ENCODE measurements around the gene REM1. TPM values are rescaled to one million over a fixed set of nuclear protein-coding genes. Genes with fewer than 3 reads are reported as not detected.
A peak's percentile ranks its signal among the peaks of the same experiment; 100 is the strongest.

Gene REM1
- total RNA-seq, 1 experiment from 2014 or later = not detected

GRCh38 chr20:31505903-31506302 is 30.8 kb downstream of the REM1 start:
- intact Hi-C loops (cut with micrococcal nuclease; ENCODE audit: unreplicated experiment) = no loop called here
- H3K79me2 ChIP-seq (ENCODE audit: low read depth) = no peaks in the 10 kb centered on the region
- 0 out of 2 replicates have a peak overlapping the region, but pooled peaks have one; percentile 13 for H3K4me2 ChIP-seq
- no peaks in the 10 kb centered on the region for H4K20me1 ChIP-seq (ENCODE audit: insufficient read depth)
- no peaks in the 10 kb centered on the region for H3K27me3 ChIP-seq (ENCODE audit: insufficient read depth, low read depth)
- peaks cover 12% of the 10 kb centered on the region for H3K4me1 ChIP-seq (replicated peaks; ENCODE audit: insufficient read depth)
- POLR2A ChIA-PET (ENCODE audit: unreplicated experiment) = no interaction called here
- H3F3A ChIP-seq (ENCODE audit: insufficient read depth, low read depth) = no peaks in the 10 kb centered on the region
- no peaks in the 10 kb centered on the region for H3K36me3 ChIP-seq (ENCODE audit: low read depth)
- H2AFZ ChIP-seq = no peak overlapping the region
- no peak overlapping the region for H3K4me3 ChIP-seq
- no peaks in the 10 kb centered on the region for H3K9me2 ChIP-seq (ENCODE audit: insufficient read depth)
- TF ChIP-seq, protein P1, sequence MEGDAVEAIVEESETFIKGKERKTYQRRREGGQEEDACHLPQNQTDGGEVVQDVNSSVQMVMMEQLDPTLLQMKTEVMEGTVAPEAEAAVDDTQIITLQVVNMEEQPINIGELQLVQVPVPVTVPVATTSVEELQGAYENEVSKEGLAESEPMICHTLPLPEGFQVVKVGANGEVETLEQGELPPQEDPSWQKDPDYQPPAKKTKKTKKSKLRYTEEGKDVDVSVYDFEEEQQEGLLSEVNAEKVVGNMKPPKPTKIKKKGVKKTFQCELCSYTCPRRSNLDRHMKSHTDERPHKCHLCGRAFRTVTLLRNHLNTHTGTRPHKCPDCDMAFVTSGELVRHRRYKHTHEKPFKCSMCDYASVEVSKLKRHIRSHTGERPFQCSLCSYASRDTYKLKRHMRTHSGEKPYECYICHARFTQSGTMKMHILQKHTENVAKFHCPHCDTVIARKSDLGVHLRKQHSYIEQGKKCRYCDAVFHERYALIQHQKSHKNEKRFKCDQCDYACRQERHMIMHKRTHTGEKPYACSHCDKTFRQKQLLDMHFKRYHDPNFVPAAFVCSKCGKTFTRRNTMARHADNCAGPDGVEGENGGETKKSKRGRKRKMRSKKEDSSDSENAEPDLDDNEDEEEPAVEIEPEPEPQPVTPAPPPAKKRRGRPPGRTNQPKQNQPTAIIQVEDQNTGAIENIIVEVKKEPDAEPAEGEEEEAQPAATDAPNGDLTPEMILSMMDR (conservative IDR thresholded peaks at IDR 0.05) = no peak
- no peak for TF ChIP-seq EZH2 (IDR thresholded peaks at IDR 0.05; ENCODE audit: low read depth)
- no peak overlapping the region for H3K27ac ChIP-seq
- no peaks in the 10 kb centered on the region for H3K9me3 ChIP-seq (ENCODE audit: insufficient read depth, low read depth)
- BruUV-seq (replicated peaks) = no TSS peak
- CTCF ChIA-PET = no interaction called here
- DNase-seq = peak in 1 of 2 experiments; percentile 12

DNA sequence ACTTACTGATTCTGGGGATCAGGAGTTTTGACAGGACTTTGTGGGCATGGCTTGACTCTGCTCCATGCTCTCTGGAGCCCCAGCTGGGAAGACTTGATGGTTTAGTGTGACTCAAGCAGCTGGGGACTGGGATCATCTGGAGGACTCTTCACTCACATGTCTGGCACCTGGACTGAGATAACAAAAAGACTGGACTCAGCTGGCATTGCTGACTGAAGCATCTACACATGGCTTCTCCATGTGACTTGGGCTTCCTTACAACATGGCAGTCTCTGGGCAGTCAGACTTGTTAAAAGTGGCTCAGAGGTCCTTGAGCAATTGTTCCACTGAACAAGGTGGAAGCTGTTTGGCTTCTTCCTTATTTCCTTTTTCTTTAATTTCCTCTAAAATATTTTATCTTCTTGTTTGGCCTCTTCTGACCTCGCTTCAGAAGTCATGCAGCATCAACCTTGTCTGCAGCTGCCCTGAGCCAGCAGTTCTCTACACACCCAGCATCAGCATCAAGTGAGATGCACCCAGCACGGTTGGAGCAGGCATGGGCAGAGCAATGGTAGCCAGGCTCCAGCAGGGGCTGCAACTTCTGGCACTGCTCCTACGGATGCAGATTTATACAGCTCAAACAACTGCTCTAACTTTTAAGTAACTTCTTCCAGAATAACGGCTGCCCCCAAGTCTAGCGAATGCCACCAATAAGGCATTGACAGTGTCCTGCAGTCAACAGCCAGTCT is 33.6 kb downstream of the REM1 start:
- TF ChIP-seq EZH2 (IDR thresholded peaks at IDR 0.05; ENCODE audit: low read depth) = no peak
- TF ChIP-seq, protein P1 (conservative IDR thresholded peaks at IDR 0.05) = no peak
- BruUV-seq (replicated peaks) = no TSS peak
- Histone ChIP-seq H4K20me1 (ENCODE audit: insufficient read depth) (no peaks in the 10 kb centered on the region), H3K4me1 (replicated peaks; ENCODE audit: insufficient read depth) (peaks cover 12% of the 10 kb centered on the region), H3K79me2 (ENCODE audit: low read depth) (no peaks in the 10 kb centered on the region), H3K27ac (no peak overlapping the region), H3K9me3 (ENCODE audit: insufficient read depth, low read depth) (no peaks in the 10 kb centered on the region), H2AFZ (no peak overlapping the region), H3K4me3 (no peak overlapping the region), H3K9me2 (ENCODE audit: insufficient read depth) (no peaks in the 10 kb centered on the region), H3F3A (ENCODE audit: insufficient read depth, low read depth) (peaks cover 1% of the 10 kb centered on the region; the same call in 1 of the 2 replicates), H3K27me3 (ENCODE audit: insufficient read depth, low read depth) (no peaks in the 10 kb centered on the region), H3K4me2 (no peak overlapping the region), H3K36me3 (ENCODE audit: low read depth) (no peaks in the 10 kb centered on the region)
- ChIA-PET POLR2A (ENCODE audit: unreplicated experiment) (no interaction called here), CTCF (interaction anchor here (0.6 kb wide), 1 partner anchor 94 kb away, joined by 3 read pairs; no protein-coding TSS in a partner anchor)
- no peak for DNase-seq
- intact Hi-C loops (cut with micrococcal nuclease; ENCODE audit: unreplicated experiment) = no loop called here

GRCh38 chr20:31514154-31515071 is 39.3 kb downstream of the REM1 start, which contains the start of gene HM13:
HM13 (plus strand) TSS chr20:31514442; CDS start chr20:31514552, 110 bp downstream.
- POLR2A ChIA-PET (ENCODE audit: unreplicated experiment) = interaction anchor here (0.5 to 0.7 kb wide), 2 partner anchors 9 to 32 kb away, joined by 4 to 11 read pairs; no protein-coding TSS in a partner anchor
- CTCF ChIA-PET = interaction anchor here (0.7 to 1.3 kb wide), 4 partner anchors 21 to 293 kb away, joined by 3 to 19 read pairs (median 4); no protein-coding TSS in a partner anchor
- intact Hi-C loops (cut with micrococcal nuclease; ENCODE audit: unreplicated experiment) = loop anchor here (2.0 kb wide), 2 partner anchors 28 to 52 kb away; no protein-coding TSS in a partner anchor

More at GRCh38 chr20:31514154-31515071, 39.3 kb downstream of the REM1 start, which contains the start of gene HM13:
- Histone ChIP-seq H3K4me2 (peak within 1 kb of the TSS; percentile 96), H3K36me3 (ENCODE audit: low read depth) (peaks cover 15% of the 10 kb centered on the region; the same call in 1 of the 2 replicates), H3K4me1 (replicated peaks; ENCODE audit: insufficient read depth) (peaks cover 28% of the 10 kb centered on the region), H3K27ac (peak within 1 kb of the TSS; percentile 68), H3F3A (ENCODE audit: insufficient read depth, low read depth) (peaks cover 16% of the 10 kb centered on the region), H3K4me3 (peak within 1 kb of the TSS; percentile 95), H3K9me3 (ENCODE audit: insufficient read depth, low read depth) (no peaks in the 10 kb centered on the region), H3K9me2 (ENCODE audit: insufficient read depth) (no peaks in the 10 kb centered on the region), H3K79me2 (ENCODE audit: low read depth) (peaks cover 51% of the 10 kb centered on the region), H3K27me3 (ENCODE audit: insufficient read depth, low read depth) (no peaks in the 10 kb centered on the region), H4K20me1 (ENCODE audit: insufficient read depth) (peaks cover 27% of the 10 kb centered on the region), H2AFZ (peak within 1 kb of the TSS; percentile 89)
- DNase-seq = peak; percentile 76 to 90
- TF ChIP-seq, protein P1 (conservative IDR thresholded peaks at IDR 0.05) = peak; percentile 94
- no peak for TF ChIP-seq EZH2 (IDR thresholded peaks at IDR 0.05; ENCODE audit: low read depth)
- no TSS peak for BruUV-seq (replicated peaks)

Measured in PC-9 (cell line).